Spleen (tissue), 11 donors: ENCODE measurements around the gene UBASH3B. TPM values are rescaled to one million over a fixed set of nuclear protein-coding genes. Genes with fewer than 3 reads are reported as not detected.

Experiments used
- DNase-seq: peaks from one replicate; pipeline ENCODE4 v3.0.0-alpha.2; 2020
- H3K27ac ChIP-seq, 8 donors: fragments of 200-600 bp; sonication (generic) in 7 of 8; 1 replicate in 4 of 8; 2 replicates in 4 of 8; pipeline versions ENCODE4 v1.5.0 to v1.8.0; 2016 to 2021; ENCODE audit warnings: inconsistent platforms in 4 of 8, mild to moderate bottlenecking in 4 of 8, moderate library complexity in 1 of 8
- H3K27me3 ChIP-seq, 7 donors: fragments of 200-600 bp; sonication (generic) in 6 of 7; replicated peaks in 1 of 7; 1 replicate in 4 of 7; 2 replicates in 3 of 7; pipeline versions ENCODE4 v1.5.0 to v1.8.0; 2016 to 2021; ENCODE audit warnings: inconsistent platforms in 3 of 7, mild to moderate bottlenecking in 1 of 7
- H3K36me3 ChIP-seq, 6 donors: fragments of 200-600 bp; sonication (generic) in 5 of 6; 1 replicate in 4 of 6; 2 replicates in 2 of 6; pipeline versions ENCODE4 v1.5.0 to v1.8.0; 2016 to 2021; ENCODE audit warnings: inconsistent platforms in 2 of 6
- H3K4me1 ChIP-seq, 6 donors: fragments of 200-600 bp; sonication (generic) in 5 of 6; 1 replicate in 3 of 6; 2 replicates in 3 of 6; pipeline versions ENCODE4 v1.5.0 to v1.8.0; 2016 to 2021; ENCODE audit warnings: inconsistent platforms in 3 of 6
- H3K4me3 ChIP-seq, 8 donors: fragments of 200-600 bp; sonication (generic) in 7 of 8; 1 replicate in 4 of 8; 2 replicates in 4 of 8; pipeline versions ENCODE4 v1.5.0 to v1.8.0; 2016 to 2021; ENCODE audit warnings: inconsistent platforms in 4 of 8, mild to moderate bottlenecking in 4 of 8, moderate library complexity in 2 of 8
- H3K9me3 ChIP-seq, 8 donors: fragments of 200-600 bp; sonication (generic) in 7 of 8; 1 replicate in 4 of 8; 2 replicates in 4 of 8; pipeline versions ENCODE4 v1.5.0 to v1.8.0; 2016 to 2021; ENCODE audit warnings: inconsistent platforms in 4 of 8
- CTCF ChIP-seq, 11 experiments: fragments of 200-600 bp in 7 of 11; fragments of 450-650 bp in 4 of 11; sonication (generic) in 4 of 11; IDR thresholded peaks in 8 of 11; conservative IDR thresholded peaks in 3 of 11; 1 replicate in 7 of 11; 2 replicates in 4 of 11; pipeline versions ENCODE4 v1.4.0 to v1.8.0; 2016 to 2021; ENCODE audit warnings: antibody characterized with exemption in 11 of 11, inconsistent platforms in 4 of 11, mild to moderate bottlenecking in 1 of 11
- POLR2A ChIP-seq, 3 donors: fragments of 450-650 bp; IDR thresholded peaks; one replicate each; pipeline ENCODE4 v1.5.1; 2017; ENCODE audit warnings: antibody characterized with exemption in 3 of 3, mild to moderate bottlenecking in 1 of 3
- POLR2AphosphoS5 ChIP-seq, 3 donors: sonication (generic); formaldehyde crosslinking; IDR thresholded peaks; one replicate each; pipeline ENCODE4 v1.5.1; 2017; ENCODE audit warnings: antibody characterized with exemption in 3 of 3
- WGBS, 5 donors: extraction: QIAGEN DNeasy Blood & Tissue Kit in 3 of 5; methylation state at CpG; one replicate each; pipeline versions ENCODE4 v1.1.5 to v1.1.7; 2013 to 2018; 5-methylcytosine and 5-hydroxymethylcytosine counted together
- intact Hi-C: fragments of 100-400 bp; cut with DNase I; formaldehyde crosslinking; loops from one replicate; pipeline ENCODE4 v1.15.0; 2023; ENCODE audit warnings: low total_unique reads
- polyA plus RNA-seq, 3 donors: library from polyadenylated mRNA; stranded (reverse); fragments of 200-250 nt; gene quantifications; one replicate each; pipeline ENCODE4 v1.2.1, GENCODE V29; 2013
- total RNA-seq, 7 donors: library from RNA; depleted of rRNA in 3 of 7; stranded (reverse); fragments of >200 nt in 3 of 7; fragmentation: NEBNext Ultra II Directional in 4 of 7; extraction: Animal tissue kit (Norgen Biotek cat#: 25700) in 4 of 7; gene quantifications; one replicate each; pipeline versions ENCODE4 v1.1.0 to v1.2.1, GENCODE V29; 2016 to 2021
- donor health status: healthy with polysubstance abuse.
- donor health status: DM: no; HTN: no; CAD: no; lungs with moderate emphysema.
- donor health status: DM: no; HTN: no; CAD: no.
- donor health status: Bipolar disorder and iron deficiency.
- donor health status: healthy.
- donor health status: DM: no; HTN: no; CAD: no.
- donor health status: DM: yes; HTN: yes; CAD: no.

Gene UBASH3B
- total and polyA plus RNA-seq, 10 donors = 4.4 to 190 (median 77.9) TPM

- no peak for DNase-seq
- intact Hi-C loops = loop anchor here (5.0 kb wide), 2 partner anchors 55 to 220 kb away; no protein-coding TSS in a partner anchor
- no peaks in the 10 kb centered on the region for H3K9me3 ChIP-seq
- H3K4me1 ChIP-seq = peaks cover 5 to 63% (median 15%) of the 10 kb centered on the region in 6 donors
- peak overlapping the region; percentile 5 to 70 (median 56) for H3K27ac ChIP-seq
- TF ChIP-seq POLR2A (IDR thresholded peaks at IDR 0.05) (no peak), CTCF (IDR thresholded peaks at IDR 0.05 in 8 of 11, conservative IDR thresholded peaks at IDR 0.05 in 3 of 11) (no peak), POLR2AphosphoS5 (IDR thresholded peaks at IDR 0.05) (no peak)
- 75 to 81% (median 75%) methylated on average over 10 of the region's 10 CpGs for WGBS, 5 donors
- H3K36me3 ChIP-seq = no peaks in the 10 kb centered on the region
- H3K4me3 ChIP-seq = peak overlapping the region in 2 of 8 donors; percentile 6 to 34
- H3K27me3 ChIP-seq = no peaks in the 10 kb centered on the region
Observed at GRCh38 chr11:122852074-122852795, 196.7 kb downstream of the UBASH3B start.

GRCh38 chr11:122852796-122853160 lies 197.3 kb downstream of the UBASH3B start:
- no peak for TF ChIP-seq CTCF (IDR thresholded peaks at IDR 0.05 in 8 of 11, conservative IDR thresholded peaks at IDR 0.05 in 3 of 11)
- TF ChIP-seq POLR2A (IDR thresholded peaks at IDR 0.05) = no peak
- TF ChIP-seq POLR2AphosphoS5 (IDR thresholded peaks at IDR 0.05) = no peak
- Histone ChIP-seq H3K27ac (peak overlapping the region in 4 of 8 donors; percentile 58 to 70 (median 67)), H3K4me1 (peaks cover 1 to 59% (median 16%) of the 10 kb centered on the region in 6 donors), H3K36me3 (no peaks in the 10 kb centered on the region), H3K9me3 (no peaks in the 10 kb centered on the region), H3K27me3 (no peaks in the 10 kb centered on the region), H3K4me3 (no peak overlapping the region)
- intact Hi-C loops = loop anchor here (5.0 kb wide), 2 partner anchors 55 to 220 kb away; no protein-coding TSS in a partner anchor
- WGBS, 5 donors = 86 to 94% (median 91%) methylated on average over 5 of the region's 5 CpGs
- DNase-seq = no peak

GRCh38 chr11:122853261-122853660 lies 197.7 kb downstream of the UBASH3B start:
- no peak for DNase-seq
- Histone ChIP-seq H3K27me3 (no peaks in the 10 kb centered on the region), H3K36me3 (no peaks in the 10 kb centered on the region), H3K9me3 (no peaks in the 10 kb centered on the region), H3K4me3 (no peak overlapping the region), H3K4me1 (peaks cover 0 to 57% (median 16%) of the 10 kb centered on the region in 6 donors), H3K27ac (no peak overlapping the region)
- no peak for TF ChIP-seq CTCF (IDR thresholded peaks at IDR 0.05 in 8 of 11, conservative IDR thresholded peaks at IDR 0.05 in 3 of 11)
- no peak for TF ChIP-seq POLR2AphosphoS5 (IDR thresholded peaks at IDR 0.05)
- no peak for TF ChIP-seq POLR2A (IDR thresholded peaks at IDR 0.05)
- WGBS, 5 donors = 91 to 96% (median 95%) methylated on average over 11 of the region's 11 CpGs
- intact Hi-C loops = loop anchor here (5.0 kb wide), 2 partner anchors 56 to 221 kb away; no protein-coding TSS in a partner anchor

- H3K9me3 ChIP-seq = no peaks in the 10 kb centered on the region
- WGBS, 5 donors = 31 to 41% (median 35%) methylated on average over 3 of the region's 3 CpGs
- no peaks in the 10 kb centered on the region for H3K27me3 ChIP-seq
- H3K4me3 ChIP-seq = no peak overlapping the region
- H3K36me3 ChIP-seq = no peaks in the 10 kb centered on the region
- peak; percentile 47 to 83 (median 70) for TF ChIP-seq CTCF (IDR thresholded peaks at IDR 0.05 in 8 of 11, conservative IDR thresholded peaks at IDR 0.05 in 3 of 11)
- no peak for TF ChIP-seq POLR2A (IDR thresholded peaks at IDR 0.05)
- H3K4me1 ChIP-seq = peaks cover 0 to 57% (median 16%) of the 10 kb centered on the region in 6 donors
- intact Hi-C loops = loop anchor here (5.0 kb wide), 2 partner anchors 57 to 222 kb away; no protein-coding TSS in a partner anchor
- DNase-seq = no peak
- no peak overlapping the region for H3K27ac ChIP-seq
Observed at GRCh38 chr11:122853971-122854446, 198.5 kb downstream of the UBASH3B start.
